HG03280 (cell line): Measurements from ENCODE around the gene SDK1.

ENCODE experiments used
- ATAC-seq: cut with Tn5 transposase; IDR thresholded peaks from one replicate; pipeline ENCODE4 v1.9.1; 2021; ENCODE audit warnings: mild to moderate bottlenecking, moderate library complexity; ENCODE audit not compliant: unreplicated experiment

The SDK1 gene

DNA sequence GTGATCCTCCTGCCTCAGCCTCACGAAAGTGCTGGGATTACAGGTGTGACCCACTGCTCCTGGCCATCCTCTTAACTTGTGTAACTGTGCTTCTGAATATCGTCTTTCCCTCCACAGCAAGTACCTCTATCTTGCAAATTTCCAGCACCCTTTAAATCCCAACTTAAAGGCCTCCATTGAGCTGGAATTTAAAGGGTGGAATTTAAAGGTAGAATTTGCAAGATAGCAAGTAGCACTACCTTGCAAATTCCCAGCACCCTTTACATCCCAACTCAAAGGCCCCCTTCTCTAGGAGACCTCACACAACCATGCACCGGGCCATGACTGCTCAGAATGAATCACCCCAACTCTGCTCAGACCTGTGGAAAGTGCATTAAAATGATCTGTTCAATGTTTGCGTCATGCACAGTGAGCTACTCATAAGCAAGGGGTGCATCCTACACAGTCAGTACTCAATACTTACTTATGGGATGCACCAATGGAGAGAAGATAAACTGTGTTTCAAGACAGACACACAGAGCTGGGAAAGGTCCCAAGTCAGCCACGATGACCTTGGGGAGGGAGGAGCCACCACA, 17.8 kb upstream of the SDK1 start:
- ATAC-seq: no peak

DNA sequence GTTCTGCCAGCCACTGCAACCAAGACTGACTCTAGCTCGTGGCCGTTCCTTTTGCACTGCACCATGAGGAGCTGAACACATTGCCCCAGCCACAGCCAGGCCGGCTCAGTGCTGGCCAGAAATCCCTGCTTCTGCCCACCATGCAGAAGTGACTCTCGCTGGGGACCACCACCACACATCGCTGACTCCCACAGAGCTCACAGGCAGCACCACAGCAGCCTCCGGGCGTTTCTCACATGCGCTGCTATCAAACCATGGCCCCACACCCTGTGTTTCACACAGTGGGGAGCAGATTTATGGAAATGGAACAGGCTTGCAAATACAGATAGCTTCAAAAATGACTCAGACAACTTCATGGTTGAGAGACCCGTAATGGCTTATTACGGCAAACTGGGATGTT, 15.4 kb upstream of the SDK1 start:
- no peak for ATAC-seq

DNA sequence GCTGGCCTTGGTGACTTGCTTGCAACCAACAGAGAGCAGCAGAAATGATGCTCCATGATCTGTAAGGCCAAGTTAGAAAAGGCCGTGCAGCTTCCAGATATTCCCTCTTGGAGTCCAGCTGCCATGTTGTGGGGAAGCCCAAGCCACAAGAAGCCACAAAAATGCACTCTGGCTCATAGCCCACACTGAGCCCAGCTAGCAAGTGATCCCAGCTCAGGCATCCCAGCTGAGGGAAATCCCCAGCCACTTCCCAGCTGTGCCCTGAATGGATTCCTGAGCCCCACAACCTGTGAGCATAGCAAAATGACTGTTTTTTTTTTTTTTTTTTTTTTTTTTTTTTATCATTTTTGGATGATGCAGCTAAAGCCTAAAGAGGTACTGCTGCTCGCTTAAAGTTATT, 11.1 kb upstream of the SDK1 start:
- no peak for ATAC-seq

DNA sequence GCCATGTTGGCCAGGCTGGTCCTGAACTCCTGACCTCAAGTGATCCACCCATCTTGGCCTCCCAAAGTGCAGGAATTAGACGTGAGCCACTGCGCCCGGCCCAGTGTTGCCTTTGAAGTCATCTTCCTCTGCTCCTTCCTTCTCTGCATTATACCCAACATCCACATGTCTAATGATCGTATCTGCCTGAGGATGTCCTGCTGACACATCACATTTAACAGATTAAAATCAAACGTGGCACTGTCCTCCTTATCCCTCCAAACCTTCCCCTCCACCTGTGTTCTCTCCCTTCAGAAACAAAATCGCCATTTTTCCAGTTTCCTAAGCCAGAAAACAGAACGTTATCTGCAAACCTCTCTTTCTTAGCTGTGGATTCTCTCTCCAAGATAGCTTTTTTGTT, 8.4 kb upstream of the SDK1 start:
- no peak for ATAC-seq

DNA sequence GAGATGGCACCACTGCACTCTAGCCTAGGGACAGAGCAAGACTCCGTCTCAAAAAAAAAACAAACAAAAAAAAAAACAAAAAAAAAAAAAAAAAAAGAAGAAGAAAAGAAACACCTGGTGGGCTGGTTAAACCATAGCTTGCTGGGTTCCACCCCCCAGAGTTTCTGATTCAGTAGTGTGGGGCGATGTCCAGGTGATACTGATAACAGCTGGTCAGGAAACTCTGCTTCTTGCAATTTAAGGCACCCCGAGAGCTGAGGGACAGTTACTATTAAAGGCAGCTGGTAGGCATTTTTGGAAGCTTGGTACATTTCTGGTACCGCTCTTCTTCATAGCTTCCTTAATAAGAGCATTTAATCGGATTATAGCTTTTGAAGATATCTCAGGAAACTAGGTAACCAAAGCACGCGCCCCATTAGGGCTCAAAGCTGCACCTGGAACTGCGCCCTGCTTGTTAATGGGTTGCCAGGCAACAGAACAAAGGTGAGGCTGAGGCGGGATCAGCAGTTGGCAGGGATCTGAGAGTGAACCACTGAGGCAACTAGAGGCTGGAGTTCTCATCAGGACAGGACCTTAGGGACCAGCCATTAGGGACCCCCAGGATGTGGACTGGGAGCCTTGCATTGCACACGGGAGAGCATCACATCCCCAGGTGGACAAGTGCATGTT, 6.5 kb upstream of the SDK1 start:
- ATAC-seq: no peak

DNA sequence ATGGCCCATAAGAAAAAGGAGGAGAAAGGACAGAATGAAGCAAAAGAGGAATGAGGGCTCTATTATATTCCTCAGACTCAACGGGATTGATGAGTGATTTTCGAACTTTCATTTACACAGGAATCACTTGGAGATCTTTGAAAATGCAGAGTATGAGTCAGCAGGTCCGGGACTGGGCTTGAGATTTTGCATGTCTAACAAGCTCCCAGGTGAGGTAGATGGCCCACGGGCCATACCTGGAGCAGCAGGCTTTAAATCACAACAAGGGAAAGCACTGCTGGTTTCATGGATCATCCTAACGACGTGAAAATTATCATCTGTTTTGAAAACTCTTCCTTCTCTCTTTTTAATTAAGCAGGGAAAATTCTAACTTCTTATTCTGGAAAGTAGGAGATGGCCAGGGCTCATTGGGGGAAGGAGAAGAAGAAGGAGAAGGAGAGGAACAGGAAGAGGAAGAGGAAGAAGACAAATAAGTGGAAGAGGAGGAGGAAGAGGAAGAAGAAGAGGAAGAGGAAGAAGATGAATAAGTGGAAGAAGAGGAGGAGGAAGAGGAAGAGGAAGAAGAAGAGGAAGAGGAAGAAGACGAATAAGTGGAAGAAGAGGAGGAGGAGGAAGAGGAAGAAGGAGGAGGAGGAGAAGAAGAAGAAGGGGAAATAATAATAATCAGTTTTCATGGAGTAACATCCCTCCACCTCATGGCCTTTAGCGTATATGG, 3.8 kb upstream of the SDK1 start:
- no peak for ATAC-seq

DNA sequence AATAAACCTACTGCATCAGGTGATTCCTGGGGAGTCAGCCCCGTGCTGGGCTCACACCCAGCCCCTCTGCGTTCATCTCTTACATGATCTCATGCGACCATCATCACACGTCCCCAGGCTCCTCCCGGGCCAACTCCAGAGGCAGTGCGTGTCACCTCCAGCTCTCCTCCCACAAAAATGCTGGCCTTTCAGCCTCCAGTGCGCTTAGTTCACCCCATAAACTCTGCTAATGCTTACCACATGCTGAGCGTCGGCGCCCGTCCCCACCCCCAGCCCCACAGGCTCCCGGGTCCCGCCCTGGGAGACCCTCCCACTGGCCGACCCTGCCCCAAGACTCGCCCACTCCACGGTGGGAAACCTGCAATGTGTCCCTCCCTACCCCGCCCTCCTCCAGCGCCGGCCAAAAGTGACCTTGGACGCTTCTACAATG, 816 bp upstream of the SDK1 start:
- ATAC-seq: no peak

DNA sequence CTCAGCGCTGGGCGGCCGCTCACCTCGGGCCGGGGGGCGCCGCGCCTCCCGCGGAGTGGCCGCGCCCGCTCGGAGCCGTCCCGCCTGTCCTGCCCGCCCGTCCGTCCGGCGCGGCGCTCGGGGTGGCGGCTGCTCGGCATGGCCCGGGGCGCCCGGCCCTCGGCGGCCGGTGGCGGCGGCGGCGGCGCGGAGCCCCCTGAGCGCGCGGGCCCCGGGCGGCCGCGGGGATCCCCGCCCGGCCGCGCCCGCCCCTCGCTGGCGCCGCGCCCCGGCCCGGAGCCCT, 338 bp downstream of the SDK1 start:
- no peak for ATAC-seq

DNA sequence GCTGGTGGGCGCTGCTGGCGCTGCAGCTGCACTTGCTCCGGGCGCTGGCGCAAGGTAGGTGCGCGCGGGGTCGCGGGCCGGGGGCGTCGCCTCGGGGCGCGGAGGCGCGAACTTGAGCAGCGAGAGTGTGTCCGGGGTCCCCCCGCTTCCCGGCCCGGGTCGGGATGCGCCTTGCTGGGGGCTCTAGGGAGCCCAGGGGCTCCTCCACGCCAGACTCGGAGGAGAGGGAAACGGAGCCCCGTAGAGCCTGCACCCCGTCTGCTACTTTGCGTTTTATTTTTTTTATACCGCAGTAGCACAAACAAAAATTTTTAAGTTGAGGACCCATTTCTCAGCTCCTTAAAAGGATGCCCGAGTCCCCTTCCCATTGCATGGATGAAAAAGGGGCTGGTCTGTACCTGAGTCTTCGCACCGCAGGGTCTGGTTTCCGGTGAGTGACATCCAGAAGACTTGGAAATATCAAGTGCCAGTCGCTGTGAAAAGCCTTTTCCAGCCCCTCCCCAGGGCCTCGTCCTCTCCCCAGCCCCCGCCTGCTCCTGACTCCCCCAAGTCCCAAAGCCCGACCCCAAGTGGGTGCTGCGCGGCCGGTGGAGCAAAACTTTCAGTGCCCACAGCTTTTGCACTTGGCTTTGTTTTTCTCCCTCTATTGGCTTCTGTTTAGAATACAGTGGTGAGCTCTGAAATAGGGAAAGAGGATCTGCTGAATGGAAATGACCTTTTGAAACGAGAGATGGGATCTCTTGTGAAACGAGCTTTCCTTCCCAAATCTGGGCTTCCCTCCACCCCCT, 973 bp downstream of the SDK1 start:
- ATAC-seq: no peak

DNA sequence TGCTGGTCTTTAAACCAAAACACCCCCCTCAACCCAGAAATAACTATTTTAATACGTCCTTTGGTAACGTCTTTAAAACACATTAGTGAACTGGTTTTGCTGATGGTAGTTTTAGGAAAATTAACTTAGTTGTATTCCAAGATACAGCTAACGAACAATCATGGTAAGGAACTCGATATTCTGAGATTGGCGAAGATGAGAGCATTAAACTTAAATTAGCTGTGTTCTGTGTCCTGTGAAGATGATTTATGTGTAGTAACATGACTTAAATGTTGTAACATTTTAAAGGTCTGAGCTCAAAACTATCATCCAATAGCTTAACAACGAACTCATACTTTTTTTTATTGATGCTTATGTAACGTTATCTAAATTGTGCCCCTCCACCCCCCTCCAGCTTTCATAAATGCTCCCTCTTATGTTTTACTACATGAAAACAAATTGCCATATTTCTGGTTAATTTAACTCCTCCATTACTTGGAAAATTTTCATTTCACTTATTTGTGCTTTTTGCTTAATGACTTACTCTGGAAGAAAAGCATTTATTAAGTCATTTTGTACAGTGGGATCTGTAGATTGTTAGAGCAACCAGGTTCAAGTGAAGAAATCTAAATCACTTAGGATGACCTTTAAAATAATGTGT, 1.7 kb downstream of the SDK1 start:
- no peak for ATAC-seq

DNA sequence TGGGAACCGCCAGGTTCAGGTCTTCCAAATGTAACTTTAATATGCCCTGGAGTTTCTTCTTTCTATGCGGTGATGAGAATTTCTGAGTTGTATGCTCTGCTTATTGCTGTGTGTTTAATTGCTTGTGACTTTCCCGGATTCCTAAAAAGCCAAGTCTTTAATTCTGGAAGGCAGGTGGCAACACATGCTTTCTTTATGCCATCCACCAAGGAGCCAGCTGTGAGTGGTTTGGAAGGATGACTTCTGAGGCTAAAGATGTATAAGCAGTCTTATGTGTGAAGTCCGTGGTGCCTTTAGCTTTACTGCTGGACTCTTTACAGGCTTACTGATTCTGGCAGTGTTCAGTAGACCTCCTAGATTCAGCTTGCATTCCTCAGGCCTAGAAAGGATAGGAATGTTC, 3.1 kb downstream of the SDK1 start:
- ATAC-seq: no peak

DNA sequence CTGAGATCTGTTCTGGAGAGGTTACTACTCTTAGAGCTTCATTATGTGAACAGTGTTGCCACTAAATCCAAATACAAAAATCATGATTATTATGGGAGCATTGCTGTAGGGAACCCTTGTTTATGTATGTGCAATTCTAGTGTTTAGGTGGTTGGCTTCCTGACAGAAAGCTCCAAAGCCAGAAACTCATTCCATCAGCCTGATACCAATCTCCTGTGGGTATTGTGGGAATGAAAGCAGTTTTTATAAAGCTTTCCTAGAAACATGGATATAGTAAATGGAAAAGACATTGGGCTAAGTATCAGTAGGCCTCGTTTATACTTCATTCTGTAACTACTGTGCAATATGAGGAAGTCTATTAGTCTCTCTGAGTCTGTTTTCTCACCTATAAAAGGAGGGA, 6.4 kb downstream of the SDK1 start:
- no peak for ATAC-seq

DNA sequence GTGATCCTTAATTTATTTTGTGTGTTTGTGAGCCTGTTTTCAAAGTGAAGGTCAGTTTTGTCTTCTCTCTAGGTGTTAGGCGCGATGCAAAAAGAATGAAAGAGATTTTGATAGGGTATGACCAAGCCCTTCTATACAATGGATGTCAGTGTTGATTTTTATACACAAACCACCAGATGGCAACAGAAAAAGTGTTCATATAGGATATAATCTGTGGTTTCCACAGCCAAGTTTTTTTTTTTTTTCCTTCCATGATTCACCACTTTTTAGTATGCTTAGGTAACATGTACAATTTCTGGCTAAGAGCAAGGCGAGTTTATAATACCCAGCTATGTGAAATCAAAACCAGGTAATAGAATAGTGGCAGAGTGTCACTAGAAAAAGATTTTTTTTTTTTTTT, 8.1 kb downstream of the SDK1 start:
- ATAC-seq: no peak

DNA sequence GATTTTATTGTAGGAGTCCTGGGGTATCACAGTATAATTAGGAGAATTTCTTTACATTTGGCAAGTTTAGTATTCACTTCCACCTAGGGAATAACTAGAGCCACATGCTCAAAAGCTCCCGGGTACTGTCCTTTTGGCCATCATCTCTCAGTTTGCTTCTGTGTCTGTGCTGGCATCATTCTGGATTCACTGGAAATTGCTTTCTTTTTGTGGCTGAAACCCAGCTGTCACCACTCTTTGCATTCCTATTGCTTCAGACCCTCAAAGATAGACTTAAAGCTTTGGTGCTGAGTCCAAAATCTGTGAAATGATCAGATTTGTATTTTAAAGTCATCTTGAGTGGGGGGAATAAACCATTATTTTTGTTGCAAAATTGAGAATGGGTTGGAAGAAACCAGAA, 8.9 kb downstream of the SDK1 start:
- no peak for ATAC-seq

DNA sequence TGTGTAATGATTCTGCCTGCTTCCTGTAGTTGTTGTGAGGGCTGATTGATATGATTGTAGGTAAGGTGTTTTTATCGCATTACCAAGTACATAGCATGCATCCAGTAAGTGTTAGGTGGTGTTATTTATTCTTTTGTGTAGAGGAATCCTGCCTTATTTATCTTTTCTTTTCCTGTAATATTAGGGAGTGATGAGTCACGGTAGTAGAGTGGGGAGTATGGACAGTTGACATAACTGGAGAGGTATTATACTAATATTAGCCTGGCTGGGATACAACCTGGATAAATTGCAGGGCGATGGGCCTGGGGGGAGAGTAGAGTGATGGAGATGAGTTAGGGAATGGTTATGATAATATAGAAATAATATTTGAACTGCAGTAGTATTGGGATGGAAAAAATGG, 9.8 kb downstream of the SDK1 start:
- ATAC-seq: no peak

DNA sequence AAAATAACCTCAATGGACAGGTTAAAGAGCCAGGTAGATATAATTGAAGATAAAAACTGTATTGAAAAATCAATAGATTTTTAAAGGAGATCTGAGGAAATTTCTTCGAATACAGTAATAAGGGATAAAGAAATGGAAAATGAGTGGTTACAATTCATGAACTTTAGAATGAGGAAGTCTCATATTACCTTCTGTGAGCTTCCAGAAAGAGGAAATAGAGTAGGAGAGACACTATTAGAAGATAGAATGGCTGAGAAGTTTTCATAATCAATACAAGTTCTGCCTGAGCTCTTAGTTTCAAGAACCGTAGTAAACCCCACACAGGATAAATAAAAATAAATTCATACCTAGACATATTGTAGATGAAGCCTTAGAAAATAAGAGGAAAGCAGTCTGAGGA, 11.5 kb downstream of the SDK1 start:
- no peak for ATAC-seq

DNA sequence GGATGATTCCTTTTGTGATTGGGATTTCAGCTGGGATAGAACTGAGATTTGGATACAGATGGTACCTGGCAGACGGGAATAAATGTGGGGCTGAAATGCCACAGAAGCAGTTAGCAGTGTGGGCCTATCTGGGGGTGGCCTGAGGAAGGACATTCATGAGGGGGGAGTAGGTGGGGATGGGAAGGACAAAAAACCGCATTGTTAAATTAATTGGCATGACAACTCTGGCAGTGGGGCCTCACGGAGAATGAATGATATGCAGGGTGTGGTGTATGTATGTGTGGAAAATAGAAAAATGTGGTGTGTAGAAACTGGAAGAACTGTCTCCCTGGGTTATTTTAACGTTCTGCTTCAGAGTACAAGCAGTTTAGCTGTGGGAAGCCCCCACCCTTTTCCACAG, 17.8 kb downstream of the SDK1 start:
- ATAC-seq: no peak

DNA sequence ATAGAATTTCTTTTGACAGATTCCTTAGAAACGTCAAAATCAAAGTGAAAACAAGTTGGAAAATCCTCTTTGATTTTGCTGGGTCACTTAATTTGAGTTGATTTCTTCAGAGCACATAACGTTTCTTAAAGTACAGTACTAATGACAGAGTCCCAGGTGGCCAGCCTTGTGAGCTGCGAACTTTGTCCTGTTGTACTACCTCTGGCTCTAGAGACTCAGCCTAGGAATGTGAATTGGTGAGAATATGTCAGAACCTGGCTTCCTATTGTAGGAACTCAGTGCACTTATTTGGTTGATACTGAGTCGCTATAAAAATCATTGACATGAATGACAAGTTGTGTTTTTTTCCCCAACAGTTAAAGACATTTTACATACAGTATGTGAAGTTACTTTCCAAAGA, 20.2 kb downstream of the SDK1 start:
- ATAC-seq: no peak

DNA sequence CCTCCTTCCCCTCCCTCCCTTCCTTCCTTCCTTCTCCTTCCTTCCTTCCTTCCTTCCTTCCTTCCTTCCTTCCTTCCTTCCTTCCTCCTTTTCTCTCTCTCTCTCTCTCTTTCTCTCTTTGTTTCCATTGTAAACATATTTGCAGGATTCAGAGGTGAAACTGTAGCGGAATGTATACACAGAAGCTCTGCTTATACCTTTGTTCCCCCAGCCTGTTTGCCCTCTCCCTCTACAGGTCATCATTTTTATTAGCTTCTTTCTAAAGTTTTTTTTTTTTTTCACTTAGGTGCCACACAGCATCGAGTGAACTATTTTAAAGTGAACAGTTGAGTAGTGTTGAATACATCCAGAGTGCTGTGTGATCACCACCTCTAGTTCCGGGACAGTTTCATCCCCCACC, 20.7 kb downstream of the SDK1 start:
- no peak for ATAC-seq

DNA sequence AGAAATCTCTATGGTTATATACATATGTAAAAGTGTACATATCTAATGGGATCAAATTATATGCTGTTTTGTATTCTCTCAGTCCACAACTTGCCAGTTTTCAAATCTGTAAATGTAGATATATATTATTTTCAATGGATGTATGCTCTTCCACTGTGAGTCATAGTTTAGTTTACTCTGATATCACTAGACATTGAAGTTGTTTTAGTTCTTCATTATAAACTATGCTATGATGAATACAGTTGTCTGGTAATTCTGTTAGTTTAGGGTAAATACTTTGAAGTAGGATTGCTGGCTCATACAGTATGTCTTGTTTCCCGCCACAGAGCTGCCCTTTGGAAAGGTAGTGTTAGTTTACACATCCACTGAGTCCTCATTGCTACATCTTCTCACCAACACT, 25.2 kb downstream of the SDK1 start:
- ATAC-seq: no peak

DNA sequence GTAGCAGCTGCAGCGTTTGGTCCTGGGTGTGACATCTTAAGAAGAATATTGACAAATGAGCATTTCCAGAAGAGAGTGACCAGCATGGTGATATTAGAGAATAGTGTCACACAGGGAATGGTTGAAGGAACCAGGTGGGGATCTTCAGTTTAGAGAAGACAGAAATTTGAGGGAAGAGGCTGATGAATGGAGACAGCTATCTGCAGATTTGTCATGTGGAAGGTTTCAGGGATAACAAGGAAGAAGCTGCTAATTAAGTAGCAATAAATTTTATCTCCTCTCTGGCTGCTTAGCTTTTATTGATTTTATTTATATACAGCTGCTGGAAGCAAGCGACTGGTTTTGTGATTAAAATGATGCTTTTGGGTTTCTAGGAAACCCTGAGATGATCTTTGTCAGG, 26.0 kb downstream of the SDK1 start:
- no peak for ATAC-seq

DNA sequence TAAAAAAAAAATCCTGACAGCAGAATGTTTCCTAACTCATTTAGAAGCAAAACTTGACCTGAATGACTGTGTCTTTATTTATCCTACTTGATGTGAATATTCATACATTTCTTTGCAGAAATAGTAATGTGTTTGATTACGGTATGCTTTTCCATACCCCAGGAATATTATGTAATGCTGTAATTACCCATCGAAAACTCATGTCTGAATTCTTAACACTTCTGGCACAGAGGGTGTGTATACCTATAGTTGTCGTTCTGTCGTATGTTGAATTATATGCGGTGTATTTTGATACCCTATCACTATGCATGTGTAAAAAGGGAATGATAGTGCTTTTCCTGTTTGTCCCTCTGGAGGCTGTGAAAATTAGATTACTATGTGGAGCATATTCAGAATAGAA, 26.6 kb downstream of the SDK1 start:
- ATAC-seq: no peak
